ENCODE results near the gene OR2AK2. TPM values are rescaled to one million over a fixed set of nuclear protein-coding genes. Genes with fewer than 3 reads are reported as not detected.
A peak's percentile ranks its signal among the peaks of the same experiment; 100 is the strongest.
"Not testable (repeated sequence)": the region's sequence is repeated elsewhere in the genome, so short reads cannot be mapped to it uniquely, and the experiment has no call there.

Gene OR2AK2
- not detected for total RNA-seq

DNA sequence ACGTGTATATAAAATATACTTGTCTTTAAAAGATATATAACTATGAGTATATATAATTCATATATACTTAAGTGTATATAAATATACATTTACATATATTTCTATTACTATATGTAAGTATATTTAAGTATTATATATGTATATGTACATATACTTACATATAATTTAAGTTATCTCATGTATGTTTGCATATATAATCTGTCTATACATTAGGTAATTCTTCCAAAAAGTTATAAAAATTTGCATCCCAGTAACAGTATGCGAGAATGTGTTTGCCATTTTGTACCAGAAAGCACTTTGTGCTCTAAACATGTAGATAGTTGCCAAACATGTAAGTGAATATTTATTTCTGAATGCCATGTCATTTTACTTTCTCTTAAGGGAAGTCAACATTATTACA, at the start of gene OR2AK2:
OR2AK2 (plus strand) TSS at position 301 of the 400 bp plus-strand sequence. CDS start 144 bp downstream, outside the sequence.
- no peak for DNase-seq
- Mint-ChIP-seq H3K27ac (no peak within 1 kb of the TSS), H3K36me3 (peaks cover 5% of the 10 kb centered on the region), H3K9me3 (no peaks in the 10 kb centered on the region), H3K27me3 (no peaks in the 10 kb centered on the region), H3K4me3 (no peak within 1 kb of the TSS), H3K4me1 (ENCODE audit: low read depth) (peaks cover 2% of the 10 kb centered on the region)
- ChIA-PET POLR2A (no interaction called here), CTCF (no interaction called here)
- intact Hi-C loops (cut with micrococcal nuclease): no loop called here

GRCh38 chr1:247919952-247920351, 45.1 kb upstream of the OR2AK2 start, which contains the start of gene OR2T8:
Gene OR2T8, plus strand, starts transcription at chr1:247920252. Its CDS starts 766 bp downstream, at chr1:247921018.
- H3K4me3 Mint-ChIP-seq: no peak within 1 kb of the TSS
- intact Hi-C loops (cut with micrococcal nuclease): no loop called here
- no peaks in the 10 kb centered on the region for H3K9me3 Mint-ChIP-seq
- H3K27ac Mint-ChIP-seq: no peak within 1 kb of the TSS
- peaks cover 10% of the 10 kb centered on the region for H3K27me3 Mint-ChIP-seq
- no peaks in the 10 kb centered on the region for H3K36me3 Mint-ChIP-seq
- no peak for DNase-seq
- ChIA-PET POLR2A (no interaction called here), CTCF (no interaction called here)
- no peaks in the 10 kb centered on the region for H3K4me1 Mint-ChIP-seq (ENCODE audit: low read depth)

DNA sequence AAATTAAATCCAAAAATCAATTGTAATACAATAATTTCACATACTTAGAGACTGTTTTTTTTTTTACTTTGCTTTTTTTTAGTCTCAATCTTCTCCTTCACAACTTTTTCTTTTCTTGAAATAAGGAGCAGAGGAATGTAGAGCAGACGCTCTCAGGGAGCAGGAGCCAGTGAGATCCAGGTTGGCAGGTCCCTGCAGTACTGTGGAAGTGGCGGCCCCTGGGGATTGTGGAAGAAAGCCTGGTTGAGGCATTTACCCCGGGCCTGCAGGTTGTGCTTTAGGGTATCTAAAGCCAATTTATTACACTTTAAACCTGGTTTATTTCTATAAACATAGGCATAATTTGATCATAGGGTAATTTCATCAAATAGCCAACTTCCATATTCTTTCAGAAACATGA, 41.1 kb upstream of the OR2AK2 start:
- H3K36me3 Mint-ChIP-seq: no peaks in the 10 kb centered on the region
- no peaks in the 10 kb centered on the region for H3K9me3 Mint-ChIP-seq
- no peak for DNase-seq
- POLR2A ChIA-PET: no interaction called here
- no peaks in the 10 kb centered on the region for H3K4me1 Mint-ChIP-seq (ENCODE audit: low read depth)
- H3K27ac Mint-ChIP-seq: no peak overlapping the region
- H3K4me3 Mint-ChIP-seq: no peak overlapping the region
- peaks cover 5% of the 10 kb centered on the region for H3K27me3 Mint-ChIP-seq
- CTCF ChIA-PET: no interaction called here
- intact Hi-C loops (cut with micrococcal nuclease): no loop called here

DNA sequence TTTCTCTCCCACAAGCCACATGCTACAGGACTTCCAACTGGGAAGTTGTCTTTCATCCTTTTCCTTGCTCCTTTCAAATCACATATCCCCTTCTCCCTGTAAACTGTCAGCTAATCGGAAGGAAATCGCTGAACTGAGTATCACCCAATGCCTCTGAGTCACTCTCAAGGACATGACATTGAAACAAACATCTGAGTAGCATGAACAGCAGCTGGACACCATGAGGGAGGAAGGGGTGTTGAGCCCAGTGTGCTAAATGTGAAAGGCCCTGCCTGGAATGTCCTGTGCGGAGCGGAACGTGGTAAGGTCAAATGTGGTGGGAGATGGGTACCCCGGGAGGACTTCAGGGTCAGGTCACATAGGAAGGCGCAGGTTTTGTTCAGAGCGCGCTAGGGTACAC, 40.2 kb upstream of the OR2AK2 start, which contains the start of gene OR2AJ1:
OR2AJ1 (plus strand) TSS at position 22 of the 400 bp plus-strand sequence. CDS start 8,880 bp downstream, outside the sequence.
- H3K27me3 Mint-ChIP-seq: peaks cover 3% of the 10 kb centered on the region
- CTCF ChIA-PET: no interaction called here
- DNase-seq: no peak
- no peaks in the 10 kb centered on the region for H3K4me1 Mint-ChIP-seq (ENCODE audit: low read depth)
- POLR2A ChIA-PET: interaction anchor here (0.6 kb wide), 1 partner anchor 100 kb away, joined by 3 read pairs; no protein-coding TSS in a partner anchor
- H3K36me3 Mint-ChIP-seq: no peaks in the 10 kb centered on the region
- H3K9me3 Mint-ChIP-seq: no peaks in the 10 kb centered on the region
- H3K27ac Mint-ChIP-seq: no peak within 1 kb of the TSS
- intact Hi-C loops (cut with micrococcal nuclease): no loop called here
- no peak within 1 kb of the TSS for H3K4me3 Mint-ChIP-seq

- Mint-ChIP-seq H3K27ac (no peak overlapping the region), H3K4me1 (ENCODE audit: low read depth) (no peaks in the 10 kb centered on the region), H3K9me3 (peaks cover 10% of the 10 kb centered on the region), H3K27me3 (no peaks in the 10 kb centered on the region), H3K36me3 (no peaks in the 10 kb centered on the region), H3K4me3 (no peak overlapping the region)
- intact Hi-C loops (cut with micrococcal nuclease): loop anchor here (10.0 kb wide), 1 partner anchor 171 kb away; no protein-coding TSS in a partner anchor
- no peak for DNase-seq
- ChIA-PET POLR2A (no interaction called here), CTCF (no interaction called here)
Observed at GRCh38 chr1:247933989-247934388, 31.0 kb upstream of the OR2AK2 start.

GRCh38 chr1:247935781-247936180, 29.3 kb upstream of the OR2AK2 start:
- Mint-ChIP-seq H3K4me1 (ENCODE audit: low read depth) (no peaks in the 10 kb centered on the region), H3K27me3 (no peaks in the 10 kb centered on the region), H3K4me3 (no peak overlapping the region), H3K27ac (no peak overlapping the region), H3K36me3 (no peaks in the 10 kb centered on the region), H3K9me3 (peaks cover 10% of the 10 kb centered on the region)
- POLR2A ChIA-PET: no interaction called here
- CTCF ChIA-PET: no interaction called here
- intact Hi-C loops (cut with micrococcal nuclease): loop anchor here (5.0 to 10.0 kb wide), 2 partner anchors 169 to 872 kb away; no protein-coding TSS in a partner anchor
- DNase-seq: no peak

DNA sequence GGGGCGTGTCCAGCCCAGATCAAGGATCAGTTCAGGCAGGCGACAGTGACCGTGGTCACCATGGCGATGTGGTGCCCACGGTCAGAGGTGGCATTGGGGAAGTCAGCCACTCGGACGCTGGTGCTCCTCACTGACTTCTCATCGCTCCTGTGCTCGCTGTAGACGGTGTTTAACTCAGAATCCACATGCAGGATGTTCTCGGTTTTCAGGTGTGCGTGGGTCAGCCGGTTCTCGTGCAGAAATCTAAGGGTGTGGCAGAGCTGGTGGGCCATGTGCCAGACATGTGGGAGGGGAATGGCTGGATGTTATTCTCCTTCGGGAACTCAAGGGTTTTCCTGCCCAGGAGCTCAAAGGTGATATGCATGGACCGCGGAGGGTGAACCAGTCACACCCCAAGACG, 28.6 kb upstream of the OR2AK2 start:
- CTCF ChIA-PET: interaction anchor here (0.6 to 1.2 kb wide), 2 partner anchors 92 to 855 kb away, joined by 3 read pairs; no protein-coding TSS in a partner anchor
- no peaks in the 10 kb centered on the region for H3K27me3 Mint-ChIP-seq
- POLR2A ChIA-PET: interaction anchor here (0.7 kb wide), 1 partner anchor 443 kb away, joined by 3 read pairs; no protein-coding TSS in a partner anchor
- intact Hi-C loops (cut with micrococcal nuclease): loop anchor here (5.0 to 10.0 kb wide), 2 partner anchors 168 to 871 kb away; no protein-coding TSS in a partner anchor
- no peaks in the 10 kb centered on the region for H3K4me1 Mint-ChIP-seq (ENCODE audit: low read depth)
- H3K27ac Mint-ChIP-seq: no peak overlapping the region
- peaks cover 10% of the 10 kb centered on the region for H3K9me3 Mint-ChIP-seq
- H3K4me3 Mint-ChIP-seq: no peak overlapping the region
- DNase-seq: no peak
- H3K36me3 Mint-ChIP-seq: no peaks in the 10 kb centered on the region

GRCh38 chr1:247936965-247937734, 27.9 kb upstream of the OR2AK2 start:
- ChIA-PET CTCF (interaction anchor here (0.5 to 1.2 kb wide), 4 partner anchors 31 to 676 kb away, joined by 3 to 5 read pairs (median 3); no protein-coding TSS in a partner anchor), POLR2A (interaction anchor here (0.7 kb wide), 1 partner anchor 442 kb away, joined by 3 read pairs; no protein-coding TSS in a partner anchor)
- H3K27ac Mint-ChIP-seq: not testable (repeated sequence)

DNA sequence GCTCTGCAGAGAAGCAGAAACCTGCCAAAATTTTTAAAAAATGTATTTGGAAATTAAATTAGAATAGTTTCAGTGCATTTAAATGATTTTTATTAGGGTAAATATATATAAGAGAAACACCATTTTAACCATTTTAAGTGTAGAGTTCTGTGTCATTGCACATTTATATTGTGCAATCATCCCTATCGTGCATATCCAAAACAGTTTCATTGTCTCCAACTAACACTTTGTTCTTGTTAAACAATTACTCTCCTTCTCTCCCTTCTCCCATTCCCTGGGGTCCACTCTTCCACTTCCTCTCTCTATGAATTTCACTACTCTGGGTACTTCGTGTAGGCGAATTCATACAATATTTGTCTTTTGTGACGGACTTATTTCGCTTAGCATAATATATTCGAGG, 22.4 kb upstream of the OR2AK2 start:
- CTCF ChIA-PET: no interaction called here
- intact Hi-C loops (cut with micrococcal nuclease): no loop called here
- Mint-ChIP-seq H3K27me3 (peaks cover 2% of the 10 kb centered on the region), H3K27ac (no peak overlapping the region), H3K36me3 (no peaks in the 10 kb centered on the region), H3K4me3 (no peak overlapping the region), H3K9me3 (no peaks in the 10 kb centered on the region), H3K4me1 (ENCODE audit: low read depth) (no peaks in the 10 kb centered on the region)
- DNase-seq: no peak
- POLR2A ChIA-PET: no interaction called here

More at GRCh38 chr1:247936965-247937734, 27.9 kb upstream of the OR2AK2 start:
- intact Hi-C loops (cut with micrococcal nuclease): loop anchor here (5.0 to 10.0 kb wide), 2 partner anchors 168 to 870 kb away; no protein-coding TSS in a partner anchor
- H3K9me3 Mint-ChIP-seq; H3K36me3 Mint-ChIP-seq; H3K4me1 Mint-ChIP-seq (ENCODE audit: low read depth); H3K27me3 Mint-ChIP-seq: not testable (repeated sequence)
- peak overlapping the region; percentile 77 for H3K4me3 Mint-ChIP-seq
- DNase-seq: peak; percentile 94

DNA sequence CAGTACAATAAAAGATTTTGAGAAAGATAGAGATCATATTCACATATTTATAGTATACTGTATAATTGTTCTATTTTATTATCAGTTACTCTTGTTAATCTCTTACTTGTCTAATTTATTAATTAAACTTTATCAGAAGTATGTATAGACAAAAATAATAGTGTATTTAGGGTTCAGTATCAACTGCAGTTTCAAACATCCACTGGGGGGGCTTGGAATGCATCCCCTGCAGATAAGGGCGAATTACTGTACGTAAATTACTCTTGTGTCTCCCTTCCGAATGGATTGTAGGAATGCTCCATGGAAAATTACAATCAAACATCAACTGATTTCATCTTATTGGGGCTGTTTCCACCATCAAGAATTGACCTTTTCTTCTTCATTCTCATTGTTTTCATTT, 16.5 kb upstream of the OR2AK2 start, which contains the start of gene OR2L8:
OR2L8 (plus strand) TSS at position 301 of the 400 bp plus-strand sequence; CDS start at position 301, 0 bp downstream.
- intact Hi-C loops (cut with micrococcal nuclease): no loop called here
- H3K36me3 Mint-ChIP-seq: no peaks in the 10 kb centered on the region
- no peaks in the 10 kb centered on the region for H3K4me1 Mint-ChIP-seq (ENCODE audit: low read depth)
- no peak for DNase-seq
- H3K27ac Mint-ChIP-seq: no peak within 1 kb of the TSS
- H3K9me3 Mint-ChIP-seq: no peaks in the 10 kb centered on the region
- POLR2A ChIA-PET: no interaction called here
- peaks cover 2% of the 10 kb centered on the region for H3K27me3 Mint-ChIP-seq
- no peak within 1 kb of the TSS for H3K4me3 Mint-ChIP-seq
- CTCF ChIA-PET: no interaction called here

- H3K4me1 Mint-ChIP-seq (ENCODE audit: low read depth): no peaks in the 10 kb centered on the region
- peaks cover 13% of the 10 kb centered on the region for H3K9me3 Mint-ChIP-seq
- H3K27me3 Mint-ChIP-seq: no peaks in the 10 kb centered on the region
- ChIA-PET POLR2A (no interaction called here), CTCF (no interaction called here)
- H3K27ac Mint-ChIP-seq: no peak overlapping the region
- H3K4me3 Mint-ChIP-seq: no peak overlapping the region
- intact Hi-C loops (cut with micrococcal nuclease): no loop called here
- no peak for DNase-seq
- H3K36me3 Mint-ChIP-seq: peaks cover 2% of the 10 kb centered on the region
Observed at GRCh38 chr1:247953408-247953807, 11.6 kb upstream of the OR2AK2 start.

GRCh38 chr1:247961791-247962190, 3.2 kb upstream of the OR2AK2 start:
- Mint-ChIP-seq H3K4me1 (ENCODE audit: low read depth) (peaks cover under 1% of the 10 kb centered on the region), H3K27ac (no peak overlapping the region), H3K9me3 (peaks cover 14% of the 10 kb centered on the region), H3K27me3 (no peaks in the 10 kb centered on the region), H3K36me3 (peaks cover 2% of the 10 kb centered on the region), H3K4me3 (no peak overlapping the region)
- ChIA-PET CTCF (no interaction called here), POLR2A (no interaction called here)
- no peak for DNase-seq
- intact Hi-C loops (cut with micrococcal nuclease): no loop called here
